Mucosa of stomach (tissue), 1 donor: ENCODE results near the gene DNAAF5.
"Not testable (repeated sequence)": the region's sequence is repeated elsewhere in the genome, so short reads cannot be mapped to it uniquely, and the experiment has no call there.

ENCODE experiments used
- H3K27me3 ChIP-seq: one replicate; pipeline ENCODE4 v1.7.0; 2013; ENCODE audit warnings: mild to moderate bottlenecking, low read length; ENCODE audit not compliant: control insufficient read depth, insufficient read depth
- H3K36me3 ChIP-seq: one replicate; pipeline ENCODE4 v1.7.0; 2013; ENCODE audit warnings: low read length; ENCODE audit not compliant: control insufficient read depth, insufficient read depth
- H3K4me1 ChIP-seq: one replicate; pipeline ENCODE4 v1.7.0; 2013; ENCODE audit warnings: mild to moderate bottlenecking, low read length; ENCODE audit not compliant: control insufficient read depth, insufficient read depth
- H3K4me3 ChIP-seq: one replicate; pipeline ENCODE4 v1.7.0; 2013; ENCODE audit warnings: low read length
- H3K9ac ChIP-seq: one replicate; pipeline ENCODE4 v1.7.0; 2013; ENCODE audit warnings: mild to moderate bottlenecking, low read length, moderate library complexity
- H3K9me3 ChIP-seq: one replicate; pipeline ENCODE4 v1.7.0; 2013; ENCODE audit warnings: mild to moderate bottlenecking, low read length, moderate library complexity; ENCODE audit not compliant: control insufficient read depth
- donor health status: Pancreatic carcinoma.

DNAAF5 gene

GRCh38 chr7:734214-734613 lies 7.7 kb downstream of the DNAAF5 start:
- Histone ChIP-seq H3K9me3 (no peaks in the 10 kb centered on the region), H3K36me3 (no peaks in the 10 kb centered on the region), H3K9ac (no peak overlapping the region), H3K4me3 (no peak overlapping the region), H3K4me1 (peaks cover 9% of the 10 kb centered on the region), H3K27me3 (no peaks in the 10 kb centered on the region)

- no peaks in the 10 kb centered on the region for H3K9me3 ChIP-seq
- no peak overlapping the region for H3K9ac ChIP-seq
- H3K4me3 ChIP-seq = no peak overlapping the region
- H3K36me3 ChIP-seq = no peaks in the 10 kb centered on the region
- H3K27me3 ChIP-seq = no peaks in the 10 kb centered on the region
- H3K4me1 ChIP-seq = peaks cover 9% of the 10 kb centered on the region
Measured at GRCh38 chr7:734808-735207, 8.3 kb downstream of the DNAAF5 start.

GRCh38 chr7:738241-738640 lies 11.7 kb downstream of the DNAAF5 start:
- Histone ChIP-seq H3K36me3 (no peaks in the 10 kb centered on the region), H3K9ac (no peak overlapping the region), H3K4me1 (peaks cover 6% of the 10 kb centered on the region), H3K9me3 (no peaks in the 10 kb centered on the region), H3K27me3 (no peaks in the 10 kb centered on the region), H3K4me3 (no peak overlapping the region)

- peaks cover 6% of the 10 kb centered on the region for H3K4me1 ChIP-seq
- H3K9ac ChIP-seq = no peak overlapping the region
- no peaks in the 10 kb centered on the region for H3K27me3 ChIP-seq
- no peaks in the 10 kb centered on the region for H3K36me3 ChIP-seq
- no peaks in the 10 kb centered on the region for H3K9me3 ChIP-seq
- no peak overlapping the region for H3K4me3 ChIP-seq
Measured at GRCh38 chr7:738723-739454, 12.4 kb downstream of the DNAAF5 start.

- Histone ChIP-seq H3K36me3 (no peaks in the 10 kb centered on the region), H3K4me1 (peaks cover 6% of the 10 kb centered on the region), H3K9ac (no peak overlapping the region), H3K27me3 (no peaks in the 10 kb centered on the region), H3K4me3 (no peak overlapping the region), H3K9me3 (no peaks in the 10 kb centered on the region)
Measured at GRCh38 chr7:739455-739982, 13.0 kb downstream of the DNAAF5 start.

- no peak overlapping the region for H3K9ac ChIP-seq
- peaks cover 6% of the 10 kb centered on the region for H3K4me1 ChIP-seq
- no peaks in the 10 kb centered on the region for H3K36me3 ChIP-seq
- H3K4me3 ChIP-seq = no peak overlapping the region
- no peaks in the 10 kb centered on the region for H3K27me3 ChIP-seq
- H3K9me3 ChIP-seq = no peaks in the 10 kb centered on the region
Measured at GRCh38 chr7:739983-740942, 13.8 kb downstream of the DNAAF5 start.

- Histone ChIP-seq H3K9ac (no peak overlapping the region), H3K9me3 (no peaks in the 10 kb centered on the region), H3K4me3 (no peak overlapping the region), H3K36me3 (no peaks in the 10 kb centered on the region), H3K27me3 (no peaks in the 10 kb centered on the region), H3K4me1 (peaks cover 6% of the 10 kb centered on the region)
Measured at GRCh38 chr7:741191-741671, 14.7 kb downstream of the DNAAF5 start.

- peaks cover 6% of the 10 kb centered on the region for H3K4me1 ChIP-seq
- H3K9me3 ChIP-seq = no peaks in the 10 kb centered on the region
- no peak overlapping the region for H3K4me3 ChIP-seq
- no peaks in the 10 kb centered on the region for H3K27me3 ChIP-seq
- no peaks in the 10 kb centered on the region for H3K36me3 ChIP-seq
- H3K9ac ChIP-seq = no peak overlapping the region
Measured at GRCh38 chr7:741850-742249, 15.4 kb downstream of the DNAAF5 start.

- no peaks in the 10 kb centered on the region for H3K36me3 ChIP-seq
- H3K4me3 ChIP-seq = no peak overlapping the region
Measured at GRCh38 chr7:742791-743190, 16.3 kb downstream of the DNAAF5 start.

GRCh38 chr7:743341-744127 lies 17.0 kb downstream of the DNAAF5 start:
- not testable (repeated sequence) for H3K36me3 ChIP-seq, H3K4me1 ChIP-seq, H3K9ac ChIP-seq, H3K27me3 ChIP-seq, H3K4me3 ChIP-seq, H3K9me3 ChIP-seq

More at GRCh38 chr7:742791-743190, 16.3 kb downstream of the DNAAF5 start:
- no peaks in the 10 kb centered on the region for H3K27me3 ChIP-seq
- no peaks in the 10 kb centered on the region for H3K9me3 ChIP-seq
- H3K4me1 ChIP-seq = peaks cover 6% of the 10 kb centered on the region
- H3K9ac ChIP-seq = no peak overlapping the region

GRCh38 chr7:744128-744520 lies 17.6 kb downstream of the DNAAF5 start:
- H3K36me3 ChIP-seq, H3K27me3 ChIP-seq, H3K4me3 ChIP-seq, H3K4me1 ChIP-seq, H3K9ac ChIP-seq, H3K9me3 ChIP-seq: not testable (repeated sequence)
